Measurements from ENCODE around the gene RPRD2. TPM values are rescaled to one million over a fixed set of nuclear protein-coding genes. Genes with fewer than 3 reads are reported as not detected.
"Not testable (repeated sequence)": the region's sequence is repeated elsewhere in the genome, so short reads cannot be mapped to it uniquely, and the experiment has no call there.

Gene RPRD2
- total and polyA plus RNA-seq, 12 donors = 7.3 to 44.5 (median 23.5) TPM

- Histone ChIP-seq H3K27me3 (no peaks in the 10 kb centered on the region), H3K36me3 (replicated peaks in 1 of 2) (no peaks in the 10 kb centered on the region), H3K4me3 (no peak overlapping the region), H3K9me3 (replicated peaks in 1 of 3) (no peaks in the 10 kb centered on the region), H3K27ac (no peak overlapping the region), H3K4me1 (replicated peaks in 1 of 2) (peaks cover 0 to 26% of the 10 kb centered on the region in 2 donors)
- no peak for DNase-seq
- TF ChIP-seq POLR2A (IDR thresholded peaks at IDR 0.05) = no peak
- TF ChIP-seq, protein P1, sequence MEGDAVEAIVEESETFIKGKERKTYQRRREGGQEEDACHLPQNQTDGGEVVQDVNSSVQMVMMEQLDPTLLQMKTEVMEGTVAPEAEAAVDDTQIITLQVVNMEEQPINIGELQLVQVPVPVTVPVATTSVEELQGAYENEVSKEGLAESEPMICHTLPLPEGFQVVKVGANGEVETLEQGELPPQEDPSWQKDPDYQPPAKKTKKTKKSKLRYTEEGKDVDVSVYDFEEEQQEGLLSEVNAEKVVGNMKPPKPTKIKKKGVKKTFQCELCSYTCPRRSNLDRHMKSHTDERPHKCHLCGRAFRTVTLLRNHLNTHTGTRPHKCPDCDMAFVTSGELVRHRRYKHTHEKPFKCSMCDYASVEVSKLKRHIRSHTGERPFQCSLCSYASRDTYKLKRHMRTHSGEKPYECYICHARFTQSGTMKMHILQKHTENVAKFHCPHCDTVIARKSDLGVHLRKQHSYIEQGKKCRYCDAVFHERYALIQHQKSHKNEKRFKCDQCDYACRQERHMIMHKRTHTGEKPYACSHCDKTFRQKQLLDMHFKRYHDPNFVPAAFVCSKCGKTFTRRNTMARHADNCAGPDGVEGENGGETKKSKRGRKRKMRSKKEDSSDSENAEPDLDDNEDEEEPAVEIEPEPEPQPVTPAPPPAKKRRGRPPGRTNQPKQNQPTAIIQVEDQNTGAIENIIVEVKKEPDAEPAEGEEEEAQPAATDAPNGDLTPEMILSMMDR (IDR thresholded peaks at IDR 0.05) = no peak
- WGBS, 4 donors = 22 to 43% (median 27%) methylated on average over 4 of the region's 4 CpGs
- intact Hi-C loops (cut with DNase I) = no loop called here
These were observed 25.7 kb downstream of the RPRD2 start for GRCh38 chr1:150389650-150390049.

DNA sequence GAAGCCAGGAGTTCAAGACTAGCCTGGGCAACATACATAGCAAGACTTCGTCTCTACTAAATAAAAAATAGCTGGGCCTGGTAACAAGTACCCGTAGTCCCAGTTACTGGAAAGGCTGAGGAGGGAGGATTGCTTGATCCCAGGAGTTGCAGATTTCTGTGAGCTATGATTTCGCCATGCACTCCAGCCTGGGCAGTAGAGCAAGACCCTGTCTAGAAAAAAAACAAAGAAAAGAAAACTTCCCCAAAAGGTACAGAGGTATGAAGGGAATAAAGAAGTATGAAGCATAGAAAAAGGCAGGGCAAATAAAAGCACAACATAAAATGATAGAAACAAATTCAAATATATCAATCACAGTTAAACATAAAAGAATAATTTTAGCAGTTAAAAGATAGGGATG is 28.7 kb downstream of the RPRD2 start:
- Histone ChIP-seq H3K27me3 (no peaks in the 10 kb centered on the region), H3K27ac (no peak overlapping the region), H3K9me3 (replicated peaks in 1 of 3) (no peaks in the 10 kb centered on the region), H3K36me3 (replicated peaks in 1 of 2) (no peaks in the 10 kb centered on the region), H3K4me3 (no peak overlapping the region), H3K4me1 (replicated peaks in 1 of 2) (peaks cover 0 to 24% of the 10 kb centered on the region in 2 donors)
- TF ChIP-seq, protein P1 (IDR thresholded peaks at IDR 0.05) = no peak
- no peak for TF ChIP-seq POLR2A (IDR thresholded peaks at IDR 0.05)
- WGBS, 4 donors = 67 to 100% (median 92%) methylated on average over 3 of the region's 3 CpGs
- intact Hi-C loops (cut with DNase I) = no loop called here
- DNase-seq = no peak

DNA sequence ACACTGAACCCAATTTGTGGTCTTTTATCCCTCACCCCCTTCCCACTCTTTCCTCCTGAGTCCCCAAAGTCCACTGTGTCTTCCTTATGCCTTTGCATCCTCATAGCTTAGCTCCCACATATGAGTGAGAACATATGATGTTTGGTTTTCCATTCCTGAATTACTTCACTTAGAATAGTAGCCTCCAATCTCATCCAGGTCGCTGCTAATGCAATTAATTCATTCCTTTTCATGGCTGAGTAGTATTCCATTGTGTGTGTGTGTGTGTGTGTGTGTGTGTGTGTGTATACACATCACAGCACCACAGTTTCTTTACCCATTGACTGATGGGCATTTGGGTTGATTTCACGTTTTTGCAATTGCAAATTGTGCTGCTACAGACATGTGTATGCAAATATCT is 31.2 kb downstream of the RPRD2 start:
- H3K4me1 ChIP-seq (replicated peaks in 1 of 2); H3K4me3 ChIP-seq; DNase-seq; H3K36me3 ChIP-seq (replicated peaks in 1 of 2); intact Hi-C loops (cut with DNase I); H3K9me3 ChIP-seq (replicated peaks in 1 of 3); H3K27me3 ChIP-seq; H3K27ac ChIP-seq: not testable (repeated sequence)
- 90 to 100% (median 92%) methylated on average over 2 of the region's 2 CpGs for WGBS, 4 donors

DNA sequence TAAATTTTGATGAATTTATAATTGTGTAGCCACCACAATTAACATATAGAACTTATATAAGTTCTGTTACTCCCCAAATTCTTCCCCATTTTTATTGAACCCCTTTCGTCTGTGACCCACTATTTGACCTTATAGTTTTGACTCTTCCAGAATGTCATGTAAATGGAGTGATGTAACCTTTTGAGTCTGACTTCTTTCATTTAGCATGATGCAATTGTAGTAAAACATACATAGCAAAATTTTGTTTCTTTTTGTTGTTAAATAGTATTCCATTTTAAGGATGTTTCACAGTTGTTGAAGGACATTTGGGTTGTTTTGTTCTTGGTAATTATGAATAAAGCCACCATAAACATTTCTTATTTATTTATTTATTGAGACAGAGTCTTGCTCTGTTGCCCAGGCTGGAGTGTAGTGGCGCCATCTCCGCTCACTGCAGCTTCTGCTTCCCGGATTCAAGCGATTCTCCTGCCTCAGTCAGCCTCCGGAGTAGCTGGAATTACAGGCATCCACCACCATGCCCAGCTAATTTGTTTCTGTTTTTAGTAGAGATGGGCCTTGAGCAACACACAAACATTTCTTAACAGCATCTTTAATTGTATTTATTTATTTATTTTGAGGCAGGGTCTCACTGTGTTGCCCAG is 33.6 kb downstream of the RPRD2 start:
- Histone ChIP-seq H3K4me3 (no peak overlapping the region), H3K36me3 (replicated peaks in 1 of 2) (no peaks in the 10 kb centered on the region), H3K27me3 (no peaks in the 10 kb centered on the region), H3K27ac (no peak overlapping the region), H3K4me1 (replicated peaks in 1 of 2) (no peaks in the 10 kb centered on the region), H3K9me3 (replicated peaks in 1 of 3) (no peaks in the 10 kb centered on the region)
- intact Hi-C loops (cut with DNase I) = no loop called here
- DNase-seq = no peak
- TF ChIP-seq POLR2A (IDR thresholded peaks at IDR 0.05) = no peak
- TF ChIP-seq, protein P1 (IDR thresholded peaks at IDR 0.05) = no peak
- WGBS, 4 donors = 93 to 96% (median 94%) methylated on average over 6 of the region's 6 CpGs

GRCh38 chr1:150404465-150404864 is 40.5 kb downstream of the RPRD2 start:
- intact Hi-C loops (cut with DNase I) = no loop called here
- H3K36me3 ChIP-seq (replicated peaks in 1 of 2) = no peaks in the 10 kb centered on the region
- H3K27me3 ChIP-seq = no peaks in the 10 kb centered on the region
- no peak overlapping the region for H3K4me3 ChIP-seq
- no peak for TF ChIP-seq POLR2A (IDR thresholded peaks at IDR 0.05)
- TF ChIP-seq, protein P1 (IDR thresholded peaks at IDR 0.05) = no peak
- H3K27ac ChIP-seq = no peak overlapping the region
- no peak for DNase-seq
- H3K4me1 ChIP-seq (replicated peaks in 1 of 2) = peaks cover 17 to 31% of the 10 kb centered on the region in 2 donors
- H3K9me3 ChIP-seq (replicated peaks in 1 of 3) = no peaks in the 10 kb centered on the region
- 80 to 89% (median 83%) methylated on average over 6 of the region's 6 CpGs for WGBS, 4 donors
